ENCODE results near the gene SHC3.

The SHC3 gene

GRCh38 chr9:88966894-88967676 lies 211.5 kb downstream of the SHC3 start:
- no peaks in the 10 kb centered on the region for H3K79me2 ChIP-seq (ENCODE audit: insufficient read depth, low read length)
- H3K36me3 ChIP-seq (ENCODE audit: insufficient read depth, low read length), result no peaks in the 10 kb centered on the region
- H2AFZ ChIP-seq (ENCODE audit: low read depth, low read length), result no peak overlapping the region
- DNase-seq (no peak), ATAC-seq (ENCODE audit: insufficient read depth, low read depth) (no peak)
- no peaks in the 10 kb centered on the region for H3K9me3 ChIP-seq (ENCODE audit: insufficient read depth, low read length, severe bottlenecking)
- H3K27ac ChIP-seq (ENCODE audit: low read length), result no peak overlapping the region
- no peaks in the 10 kb centered on the region for H3K4me1 ChIP-seq (ENCODE audit: insufficient read depth, low read length)
- H3K4me2 ChIP-seq (ENCODE audit: insufficient read depth, low read length), result no peak overlapping the region
- TF ChIP-seq EZH2 (IDR thresholded peaks at IDR 0.05; ENCODE audit: borderline replicate concordance, low read depth, low read length, severe bottlenecking), result no peak
- TF ChIP-seq CTCF (IDR thresholded peaks at IDR 0.05; ENCODE audit: borderline replicate concordance, extremely low read depth, low read length, poor library complexity, severe bottlenecking), result no peak
- H3K27me3 ChIP-seq (ENCODE audit: insufficient read depth, low read length, poor library complexity), result no peaks in the 10 kb centered on the region
- H3K4me3 ChIP-seq (ENCODE audit: low read depth in 1 of 2, low read length in 2 of 2), result no peak overlapping the region
- H4K20me1 ChIP-seq (ENCODE audit: insufficient read depth, low read length), result no peaks in the 10 kb centered on the region
- no peak overlapping the region for H3K9ac ChIP-seq (ENCODE audit: low read depth, low read length)

GRCh38 chr9:88965473-88965872 lies 213.1 kb downstream of the SHC3 start:
- Histone ChIP-seq H2AFZ (ENCODE audit: low read depth, low read length) (no peak overlapping the region), H3K9me3 (ENCODE audit: insufficient read depth, low read length, severe bottlenecking) (no peaks in the 10 kb centered on the region), H3K4me1 (ENCODE audit: insufficient read depth, low read length) (no peaks in the 10 kb centered on the region), H3K79me2 (ENCODE audit: insufficient read depth, low read length) (no peaks in the 10 kb centered on the region), H3K27ac (ENCODE audit: low read length) (no peak overlapping the region), H3K4me2 (ENCODE audit: insufficient read depth, low read length) (no peak overlapping the region), H4K20me1 (ENCODE audit: insufficient read depth, low read length) (no peaks in the 10 kb centered on the region), H3K4me3 (ENCODE audit: low read depth in 1 of 2, low read length in 2 of 2) (no peak overlapping the region), H3K27me3 (ENCODE audit: insufficient read depth, low read length, poor library complexity) (no peaks in the 10 kb centered on the region), H3K36me3 (ENCODE audit: insufficient read depth, low read length) (no peaks in the 10 kb centered on the region), H3K9ac (ENCODE audit: low read depth, low read length) (no peak overlapping the region)
- TF ChIP-seq CTCF (IDR thresholded peaks at IDR 0.05; ENCODE audit: borderline replicate concordance, extremely low read depth, low read length, poor library complexity, severe bottlenecking) (no peak), EZH2 (IDR thresholded peaks at IDR 0.05; ENCODE audit: borderline replicate concordance, low read depth, low read length, severe bottlenecking) (no peak)
- no peak for DNase-seq
- no peak for ATAC-seq (ENCODE audit: insufficient read depth, low read depth)

- H3K9ac ChIP-seq (ENCODE audit: low read depth, low read length), result no peak overlapping the region
- no peaks in the 10 kb centered on the region for H4K20me1 ChIP-seq (ENCODE audit: insufficient read depth, low read length)
- H3K27ac ChIP-seq (ENCODE audit: low read length), result no peak overlapping the region
- no peaks in the 10 kb centered on the region for H3K9me3 ChIP-seq (ENCODE audit: insufficient read depth, low read length, severe bottlenecking)
- no peak overlapping the region for H3K4me2 ChIP-seq (ENCODE audit: insufficient read depth, low read length)
- no peaks in the 10 kb centered on the region for H3K79me2 ChIP-seq (ENCODE audit: insufficient read depth, low read length)
- no peaks in the 10 kb centered on the region for H3K27me3 ChIP-seq (ENCODE audit: insufficient read depth, low read length, poor library complexity)
- H3K4me1 ChIP-seq (ENCODE audit: insufficient read depth, low read length), result no peaks in the 10 kb centered on the region
- no peak for TF ChIP-seq EZH2 (IDR thresholded peaks at IDR 0.05; ENCODE audit: borderline replicate concordance, low read depth, low read length, severe bottlenecking)
- no peak for TF ChIP-seq CTCF (IDR thresholded peaks at IDR 0.05; ENCODE audit: borderline replicate concordance, extremely low read depth, low read length, poor library complexity, severe bottlenecking)
- H3K4me3 ChIP-seq (ENCODE audit: low read depth in 1 of 2, low read length in 2 of 2), result no peak overlapping the region
- no peak overlapping the region for H2AFZ ChIP-seq (ENCODE audit: low read depth, low read length)
- ATAC-seq (ENCODE audit: insufficient read depth, low read depth) (no peak), DNase-seq (no peak)
- no peaks in the 10 kb centered on the region for H3K36me3 ChIP-seq (ENCODE audit: insufficient read depth, low read length)
Observed at GRCh38 chr9:88960632-88961031, 218.0 kb downstream of the SHC3 start.

Measured in DND-41 (cell line).